ENCODE measurements around the gene L1TD1.
"Not testable (repeated sequence)": the region's sequence is repeated elsewhere in the genome, so short reads cannot be mapped to it uniquely, and the experiment has no call there.

DNA sequence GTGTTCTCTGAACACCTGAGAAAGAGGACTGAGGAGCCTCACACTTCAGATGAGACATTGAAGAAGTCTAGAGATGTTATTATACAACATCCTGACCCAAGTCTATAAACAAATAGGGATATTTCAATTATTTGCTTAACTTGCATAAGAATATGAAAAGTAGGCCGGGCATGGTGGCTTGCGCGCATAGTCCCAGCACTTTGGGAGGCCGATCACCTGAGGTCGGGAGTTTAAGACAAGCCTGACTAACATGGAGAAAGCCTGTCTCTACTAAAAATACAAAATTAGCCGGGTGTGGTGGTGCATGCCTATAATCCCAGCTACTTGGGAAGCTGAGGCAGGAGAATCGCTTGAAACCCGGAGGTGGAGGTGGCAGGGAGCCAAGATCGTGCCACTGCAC is 25.8 kb downstream of the L1TD1 start:
- TF ChIP-seq, protein P1, sequence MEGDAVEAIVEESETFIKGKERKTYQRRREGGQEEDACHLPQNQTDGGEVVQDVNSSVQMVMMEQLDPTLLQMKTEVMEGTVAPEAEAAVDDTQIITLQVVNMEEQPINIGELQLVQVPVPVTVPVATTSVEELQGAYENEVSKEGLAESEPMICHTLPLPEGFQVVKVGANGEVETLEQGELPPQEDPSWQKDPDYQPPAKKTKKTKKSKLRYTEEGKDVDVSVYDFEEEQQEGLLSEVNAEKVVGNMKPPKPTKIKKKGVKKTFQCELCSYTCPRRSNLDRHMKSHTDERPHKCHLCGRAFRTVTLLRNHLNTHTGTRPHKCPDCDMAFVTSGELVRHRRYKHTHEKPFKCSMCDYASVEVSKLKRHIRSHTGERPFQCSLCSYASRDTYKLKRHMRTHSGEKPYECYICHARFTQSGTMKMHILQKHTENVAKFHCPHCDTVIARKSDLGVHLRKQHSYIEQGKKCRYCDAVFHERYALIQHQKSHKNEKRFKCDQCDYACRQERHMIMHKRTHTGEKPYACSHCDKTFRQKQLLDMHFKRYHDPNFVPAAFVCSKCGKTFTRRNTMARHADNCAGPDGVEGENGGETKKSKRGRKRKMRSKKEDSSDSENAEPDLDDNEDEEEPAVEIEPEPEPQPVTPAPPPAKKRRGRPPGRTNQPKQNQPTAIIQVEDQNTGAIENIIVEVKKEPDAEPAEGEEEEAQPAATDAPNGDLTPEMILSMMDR (IDR thresholded peaks at IDR 0.05), result not testable (repeated sequence)
- not testable (repeated sequence) for TF ChIP-seq POLR2A (IDR thresholded peaks at IDR 0.05)

All from body of pancreas (tissue), 4 donors.